Activated CD4-positive, alpha-beta T cell treated with anti-CD3 and anti-CD28 coated beads, Interleukin-2, amount 50 U/mL, for 4 hours (primary cell): ENCODE results near the gene RIT2.

Source experiments
- DNase-seq, 2 experiments: peaks; one replicate each; pipeline ENCODE4 v3.0.0-alpha.2; 2020

RIT2 gene

GRCh38 chr18:43115076-43115921 lies at the start of gene RIT2:
Gene RIT2, minus strand, starts transcription at chr18:43115685.
- DNase-seq = no peak

- DNase-seq = no peak
Measured at GRCh38 chr18:43161528-43161927, 46.0 kb upstream of the RIT2 start.

GRCh38 chr18:43160509-43160908 lies 45.0 kb upstream of the RIT2 start:
- no peak for DNase-seq

GRCh38 chr18:43159926-43160325 lies 44.4 kb upstream of the RIT2 start:
- DNase-seq = no peak

GRCh38 chr18:43159086-43159770 lies 43.7 kb upstream of the RIT2 start:
- DNase-seq = no peak

GRCh38 chr18:43158381-43158780 lies 42.9 kb upstream of the RIT2 start:
- DNase-seq = no peak

- no peak for DNase-seq
Measured at GRCh38 chr18:43155842-43156241, 40.4 kb upstream of the RIT2 start.

- no peak for DNase-seq
Measured at GRCh38 chr18:43148231-43148630, 32.7 kb upstream of the RIT2 start.

GRCh38 chr18:43141208-43141607 lies 25.7 kb upstream of the RIT2 start:
- no peak for DNase-seq

GRCh38 chr18:43139288-43139946 lies 23.9 kb upstream of the RIT2 start:
- no peak for DNase-seq

- no peak for DNase-seq
Measured at GRCh38 chr18:43134876-43135275, 19.4 kb upstream of the RIT2 start.

- DNase-seq = no peak
Measured at GRCh38 chr18:43130716-43131260, 15.3 kb upstream of the RIT2 start.

GRCh38 chr18:43129946-43130524 lies 14.6 kb upstream of the RIT2 start:
- DNase-seq = no peak

GRCh38 chr18:43125471-43125870 lies 10.0 kb upstream of the RIT2 start:
- DNase-seq = no peak

GRCh38 chr18:43122955-43123354 lies 7.5 kb upstream of the RIT2 start:
- DNase-seq = no peak

GRCh38 chr18:43116699-43117294 lies 1.3 kb upstream of the RIT2 start:
- DNase-seq = no peak

- no peak for DNase-seq
Measured at GRCh38 chr18:43113220-43113895, 2.1 kb downstream of the RIT2 start.

GRCh38 chr18:43108882-43109281 lies 6.6 kb downstream of the RIT2 start:
- DNase-seq = no peak

- no peak for DNase-seq
Measured at GRCh38 chr18:43108469-43108868, 7.0 kb downstream of the RIT2 start.

- DNase-seq = no peak
Measured at GRCh38 chr18:43093646-43094045, 21.8 kb downstream of the RIT2 start.

- DNase-seq = no peak
Measured at GRCh38 chr18:43092539-43092938, 22.9 kb downstream of the RIT2 start.

- no peak for DNase-seq
Measured at GRCh38 chr18:43081396-43081795, 34.1 kb downstream of the RIT2 start.
